ENCODE results near the gene PEBP1. TPM values are rescaled to one million over a fixed set of nuclear protein-coding genes. Genes with fewer than 3 reads are reported as not detected.

Gene PEBP1
- total and polyA plus RNA-seq, 2 of the 8 experiments (the other 6 are each of a cell fraction or from before 2014, with no cell fraction given) = 444 to 622 TPM

DNA sequence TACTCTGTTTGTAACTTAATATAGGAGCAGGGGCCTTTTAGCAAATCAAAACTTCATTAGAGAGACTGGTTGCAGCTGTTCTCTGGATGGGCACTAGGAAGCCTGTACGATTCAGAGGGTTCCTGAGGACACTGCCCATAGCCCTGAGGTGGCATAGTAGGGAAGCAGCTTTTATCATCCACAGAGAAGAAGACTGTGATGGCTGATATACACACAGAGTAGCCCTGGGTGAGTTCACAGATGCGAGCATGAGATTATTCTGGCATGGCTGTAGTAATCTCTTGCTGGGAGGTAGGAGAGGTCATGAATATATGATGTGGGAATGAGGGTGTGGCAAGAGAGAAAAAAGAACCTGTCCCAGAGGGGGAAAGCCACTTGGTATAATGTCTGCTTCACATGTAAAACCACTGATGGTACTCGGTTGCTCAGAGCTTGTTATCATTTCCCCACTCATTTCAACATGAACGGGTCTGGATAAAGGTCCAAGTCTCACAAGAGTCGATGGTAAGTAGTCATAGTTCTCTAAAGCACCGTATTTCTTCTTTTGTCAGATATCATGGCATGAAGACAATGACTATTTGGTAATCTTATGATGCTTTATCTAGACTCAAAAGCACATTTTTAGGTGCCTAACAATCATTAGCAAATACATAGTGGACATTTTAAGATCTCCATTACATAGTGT is 52.0 kb downstream of the PEBP1 start (continued):
- no peak for TF ChIP-seq FOSL1 (IDR thresholded peaks at IDR 0.05; ENCODE audit: insufficient read depth, low read depth, low read length)
